Right cardiac atrium (tissue), 5 donors: ENCODE results near the gene NOPCHAP1. TPM values are rescaled to one million over a fixed set of nuclear protein-coding genes. Genes with fewer than 3 reads are reported as not detected.

Source experiments
- ATAC-seq, 2 donors: fragments of 200-7000 bp; cut with Tn5 transposase; one replicate each; pipeline versions ENCODE4 v1.8.0 to v1.9.1; 2020; ENCODE audit warnings: moderate library complexity in 2 of 2, mild to moderate bottlenecking in 1 of 2
- DNase-seq, 3 donors: peaks; one replicate each; pipeline ENCODE4 v3.0.0-alpha.2; 2020
- H3K27ac ChIP-seq: one replicate; pipeline ENCODE4 v1.5.1; 2013; ENCODE audit warnings: mild to moderate bottlenecking, low read length, control low read depth, moderate library complexity
- H3K27me3 ChIP-seq: one replicate; pipeline ENCODE4 v1.6.1; 2013; ENCODE audit not compliant: control insufficient read depth, insufficient read depth
- H3K4me1 ChIP-seq: one replicate; pipeline ENCODE4 v1.6.1; 2013; ENCODE audit warnings: low read length; ENCODE audit not compliant: control insufficient read depth, insufficient read depth
- H3K4me3 ChIP-seq: one replicate; pipeline ENCODE4 v1.5.1; 2013; ENCODE audit warnings: low read length, control low read depth
- H3K9me3 ChIP-seq: one replicate; pipeline ENCODE4 v1.6.1; 2013; ENCODE audit warnings: low read length; ENCODE audit not compliant: control insufficient read depth
- WGBS: extraction: QIAGEN DNeasy Blood & Tissue Kit; methylation state at CpG from one replicate; pipeline ENCODE4 v1.1.7; 2013; 5-methylcytosine and 5-hydroxymethylcytosine counted together
- intact Hi-C, 4 donors: fragments of 100-400 bp; cut with DNase I; formaldehyde crosslinking; loops; one replicate each; pipeline versions ENCODE4 v1.11.0 to v1.14.0; 2022 to 2023
- polyA plus RNA-seq: library from polyadenylated mRNA; stranded (reverse); fragments of 200-250 nt; gene quantifications from one replicate; pipeline ENCODE4 v1.2.3, GENCODE V29; 2013
- total RNA-seq, 4 donors: library from RNA; stranded (reverse); fragmentation: NEBNext Ultra II Directional; extraction: Animal tissue kit (Norgen Biotek cat#: 25700); gene quantifications; one replicate each; pipeline ENCODE4 v1.2.1, GENCODE V29; 2021
- donor health status: healthy with polysubstance abuse.
- donor health status: DM: no; HTN: yes; CAD: no.
- donor health status: DM: no; HTN: no; CAD: no.
- donor health status: DM: no; HTN: yes; CAD: no; lungs with severe emphysema.
- donor health status: DM: yes; HTN: yes; CAD: no.

The NOPCHAP1 gene
- total and polyA plus RNA-seq, 5 donors: 5.0 to 11.2 (median 8.8) TPM

DNA sequence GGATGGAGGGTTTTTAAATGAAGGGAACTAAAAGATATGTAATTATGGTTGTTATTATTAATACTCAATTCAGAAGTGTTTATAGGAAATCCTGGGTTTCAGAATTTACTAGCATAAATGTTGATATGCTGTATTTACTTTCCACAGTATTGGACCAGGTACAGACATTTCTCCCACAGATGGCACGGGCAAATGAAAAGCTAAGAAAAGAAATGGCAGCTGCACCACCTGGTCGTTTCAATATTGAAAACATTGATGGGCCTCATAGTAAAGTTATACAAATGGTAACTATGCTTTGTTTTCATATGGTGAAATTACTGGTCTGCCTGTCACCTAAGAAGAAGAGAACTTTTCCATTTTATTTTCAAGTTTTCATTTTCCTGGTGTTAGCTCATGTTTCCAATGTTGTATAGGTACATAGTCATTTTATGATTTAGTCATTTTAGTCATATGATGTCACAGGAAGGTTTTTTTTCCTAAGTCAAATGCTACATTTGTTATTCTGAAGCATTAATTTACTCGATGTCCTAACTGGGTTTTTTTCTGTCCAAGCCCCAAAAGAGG is 5.5 kb downstream of the NOPCHAP1 start:
- Histone ChIP-seq H3K9me3 (no peaks in the 10 kb centered on the region), H3K4me1 (no peaks in the 10 kb centered on the region), H3K27ac (no peak overlapping the region), H3K27me3 (no peaks in the 10 kb centered on the region), H3K4me3 (no peak overlapping the region)
- 87% methylated on average over 3 of the region's 3 CpGs for WGBS
- intact Hi-C loops: no loop called here
- no peak for ATAC-seq
- DNase-seq: no peak

DNA sequence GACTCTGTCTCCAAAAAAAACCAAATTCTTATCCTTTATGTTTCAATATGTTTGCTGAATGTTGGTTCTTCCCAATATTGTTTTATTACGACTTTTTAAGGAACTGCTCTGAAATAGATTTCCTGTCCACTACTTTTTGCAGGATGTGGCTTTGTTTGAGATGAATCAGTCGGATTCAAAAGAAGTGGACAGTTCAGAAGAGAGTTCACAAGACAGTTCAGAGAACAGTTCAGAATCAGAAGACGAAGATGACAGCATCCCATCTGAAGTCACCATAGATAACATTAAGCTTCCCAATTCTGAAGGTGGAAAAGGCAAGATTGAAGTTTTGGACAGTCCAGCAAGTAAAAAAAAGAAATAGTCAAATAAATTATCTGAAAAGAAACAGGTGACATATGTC is 8.2 kb downstream of the NOPCHAP1 start:
- no peaks in the 10 kb centered on the region for H3K9me3 ChIP-seq
- WGBS: 61% methylated on average over 3 of the region's 3 CpGs
- intact Hi-C loops: no loop called here
- no peaks in the 10 kb centered on the region for H3K27me3 ChIP-seq
- H3K4me3 ChIP-seq: no peak overlapping the region
- H3K27ac ChIP-seq: no peak overlapping the region
- DNase-seq (no peak), ATAC-seq (no peak)
- no peaks in the 10 kb centered on the region for H3K4me1 ChIP-seq

DNA sequence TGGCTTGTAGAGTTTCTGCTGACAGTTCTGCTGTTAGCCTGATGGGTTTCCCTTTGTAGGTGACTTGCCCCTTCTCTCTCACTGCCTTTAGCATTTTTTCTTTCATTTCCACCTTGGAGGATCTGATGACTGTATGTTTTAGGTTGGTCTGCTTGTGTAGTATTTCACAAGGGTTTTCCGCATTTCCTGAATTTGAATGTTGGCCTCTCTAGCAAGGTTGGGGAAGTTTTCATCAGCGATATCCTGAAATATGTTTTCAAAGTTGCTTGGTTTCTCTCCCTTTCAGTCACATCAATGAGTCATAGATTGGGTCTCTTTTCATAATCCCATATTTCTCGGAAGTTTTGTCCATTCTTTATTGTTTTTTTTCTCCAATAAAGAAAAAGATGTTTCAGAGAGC is 11.4 kb downstream of the NOPCHAP1 start:
- no peak overlapping the region for H3K27ac ChIP-seq
- no peak for ATAC-seq
- WGBS: 88% methylated on average over 3 of the region's 3 CpGs
- no peaks in the 10 kb centered on the region for H3K27me3 ChIP-seq
- no peak overlapping the region for H3K4me3 ChIP-seq
- no peaks in the 10 kb centered on the region for H3K4me1 ChIP-seq
- no peaks in the 10 kb centered on the region for H3K9me3 ChIP-seq
- no peak for DNase-seq
- intact Hi-C loops: no loop called here

DNA sequence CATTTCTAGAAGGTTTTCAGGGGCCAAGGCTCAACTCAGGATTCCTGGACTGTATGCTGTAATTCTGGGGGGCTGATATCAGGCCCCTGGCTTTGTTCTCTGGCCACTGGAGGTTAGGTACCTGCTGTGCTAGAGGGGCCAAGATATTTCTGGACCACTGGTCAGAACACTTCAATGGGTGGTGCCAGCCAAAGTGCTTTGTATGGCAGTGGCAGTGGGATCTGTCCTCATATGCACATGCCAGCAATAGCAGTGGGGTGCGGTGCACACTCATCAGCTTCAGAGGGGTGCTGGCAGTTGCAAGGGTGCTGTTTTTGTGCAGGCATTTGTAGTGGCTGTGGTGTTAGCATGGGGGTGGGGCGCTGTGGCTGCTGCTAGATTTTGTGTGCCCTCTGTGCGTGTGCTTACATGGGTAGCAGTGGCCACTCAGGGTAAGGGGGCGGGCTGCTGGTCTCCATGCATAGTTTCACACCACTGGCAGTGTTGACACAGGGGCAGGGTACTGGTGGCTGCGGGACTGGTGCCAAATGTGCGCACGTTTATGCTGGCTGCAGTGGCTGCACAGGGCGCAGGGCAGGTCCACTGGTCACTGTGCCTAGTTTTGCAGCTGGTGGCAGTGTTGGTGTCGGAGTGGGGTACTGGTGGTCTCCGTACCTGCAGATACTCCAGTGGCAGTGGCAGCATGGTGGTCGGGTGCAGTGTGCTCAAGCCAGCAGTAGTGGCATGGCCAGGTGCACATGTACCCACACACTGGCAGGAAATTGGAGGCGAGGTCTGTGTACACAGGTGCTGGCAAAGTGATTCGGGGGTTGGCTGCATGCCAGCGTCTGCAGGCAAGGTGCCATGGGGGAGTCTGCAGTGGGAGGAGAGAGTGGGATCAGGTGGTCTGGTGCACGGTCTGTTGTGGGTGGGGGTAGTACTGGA is 12.6 kb downstream of the NOPCHAP1 start:
- 82% methylated on average over 15 of the region's 15 CpGs for WGBS
- H3K4me1 ChIP-seq: no peaks in the 10 kb centered on the region
- no peaks in the 10 kb centered on the region for H3K27me3 ChIP-seq
- ATAC-seq (peak in 1 of 2 donors; percentile 52), DNase-seq (peak in 1 of 3 donors; percentile 60)
- H3K27ac ChIP-seq: no peak overlapping the region
- no peaks in the 10 kb centered on the region for H3K9me3 ChIP-seq
- H3K4me3 ChIP-seq: no peak overlapping the region
- intact Hi-C loops: no loop called here

DNA sequence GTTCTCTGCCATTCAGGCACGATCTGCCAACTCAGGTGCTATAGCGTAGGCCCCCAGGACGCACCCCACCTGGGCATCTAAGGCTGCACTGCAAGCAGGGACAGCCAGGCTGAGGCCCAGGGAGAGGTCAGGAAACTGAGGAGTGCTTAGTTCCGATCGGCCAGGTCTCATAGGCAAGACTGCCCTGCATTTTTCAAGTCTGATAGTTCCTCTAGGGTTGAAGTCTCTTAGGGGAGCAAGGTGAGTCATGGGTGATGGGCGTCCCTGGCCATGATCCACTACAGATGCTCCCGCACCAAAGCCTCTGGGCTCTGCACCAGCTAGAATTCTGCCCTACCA is 13.2 kb downstream of the NOPCHAP1 start:
- intact Hi-C loops: no loop called here
- Histone ChIP-seq H3K27me3 (no peaks in the 10 kb centered on the region), H3K4me1 (no peaks in the 10 kb centered on the region), H3K9me3 (no peaks in the 10 kb centered on the region), H3K4me3 (no peak overlapping the region), H3K27ac (no peak overlapping the region)
- no peak for ATAC-seq
- 83% methylated on average over 7 of the region's 7 CpGs for WGBS
- no peak for DNase-seq

DNA sequence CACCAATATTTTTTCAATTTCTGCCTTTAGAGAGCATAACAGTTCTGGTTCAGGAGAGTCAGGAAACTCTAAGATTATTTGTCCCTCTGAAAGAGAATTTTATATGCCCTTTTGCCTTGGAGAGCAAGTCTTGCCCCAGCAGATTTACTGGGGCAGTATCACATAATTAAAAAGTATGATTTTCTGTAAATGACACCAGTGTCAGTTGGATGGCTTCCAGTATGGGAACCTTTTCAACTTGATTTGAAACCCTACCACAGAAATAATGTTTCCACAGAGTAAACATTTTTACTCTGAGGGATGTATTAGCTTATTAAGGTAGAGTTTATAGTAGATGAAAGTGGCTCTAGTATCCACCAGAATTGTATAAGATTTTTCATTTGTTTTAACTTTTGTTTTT is 15.4 kb downstream of the NOPCHAP1 start:
- Histone ChIP-seq H3K27me3 (no peaks in the 10 kb centered on the region), H3K4me3 (no peak overlapping the region), H3K27ac (no peak overlapping the region), H3K4me1 (no peaks in the 10 kb centered on the region), H3K9me3 (no peaks in the 10 kb centered on the region)
- DNase-seq (no peak), ATAC-seq (no peak)
- intact Hi-C loops: no loop called here

DNA sequence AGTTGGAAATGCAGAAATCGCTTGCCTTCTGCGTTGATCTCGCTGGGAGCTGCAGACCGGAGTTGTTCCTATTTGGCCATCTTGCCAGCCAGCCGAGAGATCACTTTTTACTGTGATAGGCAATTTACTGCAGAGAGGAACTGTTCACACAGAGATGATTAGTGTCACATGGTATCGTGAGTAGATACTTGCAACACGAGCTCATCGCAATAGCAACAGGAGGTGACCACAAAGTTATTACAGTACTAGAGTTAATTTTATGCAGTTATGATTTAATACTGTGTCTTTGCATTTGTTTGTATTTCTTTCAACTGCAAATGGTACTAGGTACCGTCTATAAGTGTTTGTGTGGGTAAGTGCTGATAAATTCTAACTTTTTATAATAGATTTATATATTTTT is 27.8 kb downstream of the NOPCHAP1 start:
- ATAC-seq (no peak), DNase-seq (no peak)
- intact Hi-C loops: no loop called here
- H3K9me3 ChIP-seq: no peaks in the 10 kb centered on the region
- WGBS: 89% methylated on average over 9 of the region's 9 CpGs
- no peak overlapping the region for H3K4me3 ChIP-seq
- H3K27me3 ChIP-seq: no peaks in the 10 kb centered on the region
- peaks cover 3% of the 10 kb centered on the region for H3K4me1 ChIP-seq
- H3K27ac ChIP-seq: no peak overlapping the region

DNA sequence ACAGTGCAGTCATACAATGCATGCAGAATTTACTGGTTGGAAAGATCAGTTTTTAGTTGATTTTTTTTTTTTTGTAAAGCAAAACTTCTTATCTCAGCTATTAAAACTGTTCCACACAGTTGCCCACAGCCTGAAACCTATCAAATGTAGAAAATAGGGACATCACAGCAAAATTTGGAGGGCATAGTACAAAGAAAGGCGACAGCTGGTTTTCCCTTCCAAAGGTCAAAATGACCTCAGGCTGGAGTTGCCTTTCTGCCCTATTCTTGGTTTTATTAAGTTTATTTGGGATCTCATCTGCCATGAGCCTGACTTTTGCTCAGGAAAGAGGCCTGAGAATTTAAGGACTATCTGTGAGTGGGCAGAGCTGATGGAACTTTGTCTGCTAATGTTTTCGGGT is 28.5 kb downstream of the NOPCHAP1 start:
- ATAC-seq: no peak
- intact Hi-C loops: no loop called here
- H3K4me3 ChIP-seq: no peak overlapping the region
- H3K27me3 ChIP-seq: no peaks in the 10 kb centered on the region
- no peak for DNase-seq
- H3K9me3 ChIP-seq: no peaks in the 10 kb centered on the region
- 88% methylated on average over 2 of the region's 2 CpGs for WGBS
- no peak overlapping the region for H3K27ac ChIP-seq
- peaks cover 4% of the 10 kb centered on the region for H3K4me1 ChIP-seq

DNA sequence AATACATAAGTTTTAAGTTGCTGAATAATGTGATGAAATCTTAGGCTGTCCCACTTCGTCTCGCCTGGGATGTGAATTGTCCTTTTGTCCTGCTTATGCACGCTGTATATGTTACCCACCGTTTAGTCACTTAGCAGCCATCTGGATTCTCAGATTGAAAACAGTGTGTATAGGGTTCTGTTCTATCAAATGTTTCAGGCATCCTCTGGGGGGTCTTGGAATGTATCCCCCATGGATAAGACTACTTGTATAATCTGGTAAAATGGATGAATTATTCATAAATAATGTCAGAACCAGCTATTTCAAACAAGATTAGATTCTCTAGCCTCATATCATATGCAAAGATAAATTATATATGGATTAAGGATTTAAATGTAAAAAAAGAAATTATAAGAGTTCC is 29.4 kb downstream of the NOPCHAP1 start:
- DNase-seq: no peak
- ATAC-seq: no peak
- Histone ChIP-seq H3K27ac (no peak overlapping the region), H3K27me3 (no peaks in the 10 kb centered on the region), H3K4me3 (no peak overlapping the region), H3K9me3 (no peaks in the 10 kb centered on the region), H3K4me1 (peaks cover 4% of the 10 kb centered on the region)
- intact Hi-C loops: no loop called here
- 90% methylated on average over 4 of the region's 4 CpGs for WGBS

DNA sequence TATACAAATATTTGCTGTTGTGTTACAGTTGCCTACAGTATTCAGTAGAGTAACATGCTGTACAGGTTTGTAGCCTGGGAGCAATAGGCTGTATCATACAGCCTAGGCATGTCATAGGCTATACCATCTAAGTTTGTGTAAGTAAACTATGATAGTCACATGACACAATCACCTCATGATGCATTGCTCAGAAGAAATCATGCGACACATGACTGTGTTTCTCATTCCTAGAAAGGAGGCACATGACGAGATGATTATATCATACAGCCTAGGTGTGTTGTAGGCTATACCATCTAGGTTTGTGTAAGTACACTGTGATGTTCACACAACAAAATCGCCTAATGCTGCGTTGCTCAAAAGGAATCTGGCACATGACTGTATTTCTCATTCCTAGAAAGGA is 31.9 kb downstream of the NOPCHAP1 start:
- no peak overlapping the region for H3K27ac ChIP-seq
- peaks cover 4% of the 10 kb centered on the region for H3K4me1 ChIP-seq
- intact Hi-C loops: no loop called here
- H3K27me3 ChIP-seq: no peaks in the 10 kb centered on the region
- WGBS: 84% methylated on average over 4 of the region's 4 CpGs
- no peak for DNase-seq
- no peaks in the 10 kb centered on the region for H3K9me3 ChIP-seq
- H3K4me3 ChIP-seq: no peak overlapping the region
- ATAC-seq: no peak

DNA sequence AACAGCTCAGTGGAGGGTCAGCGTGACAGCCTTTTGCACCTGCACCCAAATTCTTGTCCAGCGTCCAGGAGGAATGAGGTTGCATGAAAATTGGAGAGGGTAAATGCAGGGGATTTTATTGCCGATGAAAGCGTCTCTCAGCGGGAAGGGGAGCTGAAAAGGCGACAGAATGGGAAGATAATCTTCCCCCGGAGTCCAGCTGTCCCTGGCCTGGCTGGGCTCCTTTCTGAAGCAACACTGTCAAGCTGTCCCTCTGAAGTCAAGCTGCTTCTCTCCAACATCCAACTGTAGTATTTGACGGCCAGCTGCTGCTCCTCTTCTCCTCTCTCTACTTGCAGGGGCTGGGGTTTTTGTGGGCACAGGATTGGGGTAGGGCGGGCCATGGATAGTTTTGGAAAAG is 32.7 kb downstream of the NOPCHAP1 start:
- ATAC-seq: no peak
- no peaks in the 10 kb centered on the region for H3K9me3 ChIP-seq
- intact Hi-C loops: no loop called here
- 67% methylated on average over 9 of the region's 9 CpGs for WGBS
- no peak for DNase-seq
- no peak overlapping the region for H3K4me3 ChIP-seq
- H3K27ac ChIP-seq: no peak overlapping the region
- H3K4me1 ChIP-seq: peaks cover 4% of the 10 kb centered on the region
- no peaks in the 10 kb centered on the region for H3K27me3 ChIP-seq
